HG03460 (cell line): ENCODE measurements around the gene TTLL5.

Experiments used
- ATAC-seq: cut with Tn5 transposase; IDR thresholded peaks from one replicate; pipeline ENCODE4 v1.9.1; 2021; ENCODE audit not compliant: unreplicated experiment

TTLL5 gene

DNA sequence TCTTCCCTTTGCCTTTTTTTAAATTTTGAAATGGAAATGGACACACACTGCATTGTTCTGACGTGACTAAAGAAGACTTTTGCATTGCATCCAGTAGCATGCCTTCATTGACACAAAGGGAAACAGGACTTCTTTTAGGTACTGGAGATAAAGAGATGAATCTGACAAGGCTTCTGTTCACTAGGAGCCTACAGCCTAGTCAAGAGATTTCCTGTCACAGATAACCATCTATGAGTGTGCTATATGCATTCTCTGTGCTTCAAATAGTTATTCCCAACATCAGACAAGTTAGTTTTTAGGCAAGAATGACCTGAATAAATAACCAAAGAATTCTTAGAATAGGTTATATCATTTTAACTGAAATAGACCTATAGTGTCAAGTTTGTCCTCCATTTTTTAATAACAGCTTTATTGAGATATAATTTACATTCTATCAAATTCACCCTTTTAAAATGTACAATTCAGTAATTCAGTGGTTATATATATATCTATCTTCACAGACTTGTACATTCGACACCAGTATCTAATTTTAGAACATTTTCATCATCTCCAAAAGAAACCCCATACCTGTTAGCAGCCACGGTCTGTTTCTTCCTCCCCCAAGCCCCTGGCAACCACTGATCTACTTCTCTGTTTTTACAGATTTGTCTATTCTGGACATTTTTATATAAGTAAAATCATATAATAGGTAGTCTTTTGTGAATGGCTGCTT, 122.7 kb downstream of the TTLL5 start:
- ATAC-seq = no peak

DNA sequence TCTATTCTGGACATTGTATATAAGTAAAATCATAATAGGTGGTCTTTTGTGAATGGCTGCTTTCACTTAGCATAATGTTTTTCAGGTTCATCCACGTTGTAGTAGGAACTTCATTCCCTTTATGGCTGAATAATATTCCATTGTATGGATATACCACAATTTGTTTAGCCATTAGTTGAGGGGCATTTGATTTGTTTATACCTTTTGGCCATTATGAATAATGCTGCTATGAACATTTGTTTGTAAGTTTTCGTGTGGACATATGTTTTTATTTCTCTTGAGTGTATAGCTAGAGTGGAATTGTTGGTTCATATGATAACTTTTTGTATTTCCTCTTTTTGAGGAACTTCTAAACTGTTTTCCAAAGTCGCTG, 123.3 kb downstream of the TTLL5 start:
- no peak for ATAC-seq

DNA sequence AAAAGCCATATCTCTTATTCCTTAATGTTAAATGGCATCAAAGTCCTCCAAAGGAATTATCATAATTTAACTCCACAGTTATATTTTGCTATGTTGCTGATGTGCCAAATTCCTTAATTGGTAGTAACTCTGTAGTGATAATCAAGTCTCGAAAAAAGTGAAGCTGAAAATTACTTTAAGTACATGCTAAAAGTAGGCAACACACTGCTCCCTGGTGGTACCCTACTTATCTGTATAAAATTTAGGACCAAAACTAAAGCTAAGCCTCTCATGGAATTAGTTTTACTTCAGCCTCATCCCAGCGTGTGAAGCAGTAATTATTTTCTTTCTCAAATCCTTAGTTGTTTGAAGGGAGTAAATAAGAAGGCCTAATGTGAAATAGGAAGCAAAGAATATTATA, 132.8 kb downstream of the TTLL5 start:
- ATAC-seq = no peak

DNA sequence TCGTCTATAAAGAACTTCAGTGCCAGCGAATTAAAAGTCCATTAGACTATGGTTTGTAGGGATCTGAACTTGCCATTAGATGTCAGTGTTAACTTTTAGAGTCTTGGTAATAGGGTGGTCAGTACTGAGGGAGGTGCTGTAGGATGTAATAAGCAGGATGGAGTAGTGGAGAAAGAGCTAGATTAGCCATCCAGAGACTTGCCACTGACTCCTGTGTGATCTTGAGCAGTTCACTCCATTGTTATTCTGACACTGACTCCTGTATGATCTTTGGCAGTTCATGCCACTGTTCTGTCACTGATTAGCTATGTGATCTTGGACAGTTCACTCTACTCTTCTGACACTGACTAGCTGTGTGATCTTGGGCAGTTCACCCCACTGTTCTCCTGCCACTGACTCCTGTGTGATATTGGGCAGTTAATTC, 133.6 kb downstream of the TTLL5 start:
- ATAC-seq = no peak

DNA sequence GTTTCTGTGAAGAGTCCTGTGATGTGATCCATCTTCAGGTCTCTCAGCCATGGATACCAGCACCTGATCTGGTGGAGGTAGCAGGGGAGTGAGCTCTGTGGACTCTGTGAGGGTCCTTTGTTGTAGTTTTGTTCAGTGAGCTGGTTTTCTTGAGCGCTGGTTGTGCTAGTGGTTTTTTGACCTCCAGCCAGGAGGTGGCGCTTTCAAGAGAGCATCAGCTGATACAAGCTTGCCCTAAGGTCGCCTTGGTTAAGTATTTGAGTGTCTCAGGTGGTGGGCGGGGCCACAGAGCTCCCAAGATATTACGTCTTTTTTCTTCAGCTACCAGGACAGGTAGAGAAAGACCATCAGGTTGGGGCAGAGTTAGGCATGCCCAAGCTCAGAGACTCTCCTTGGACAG, 139.7 kb downstream of the TTLL5 start:
- ATAC-seq = no peak

DNA sequence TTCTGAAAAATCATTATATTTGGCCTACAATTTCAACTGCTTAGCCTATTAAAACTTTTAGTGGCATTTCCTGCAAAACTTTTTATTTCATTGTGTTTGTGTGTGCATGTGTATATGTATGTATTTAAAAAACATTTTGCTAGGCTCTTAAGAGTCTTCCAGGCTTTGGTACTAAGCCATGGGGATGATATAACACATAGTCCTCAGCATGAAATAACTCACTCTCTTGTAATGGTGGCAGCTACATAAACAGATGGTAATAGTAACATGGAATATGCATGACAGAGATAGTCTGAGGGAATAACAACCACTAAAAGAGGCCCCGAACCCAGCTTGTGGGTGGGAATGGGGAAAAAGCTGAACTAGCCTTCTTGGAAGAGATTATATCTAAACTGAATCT, 141.4 kb downstream of the TTLL5 start:
- ATAC-seq = no peak

- no peak for ATAC-seq
These were observed 142.7 kb downstream of the TTLL5 start for GRCh38 chr14:75803765-75804164.

GRCh38 chr14:75804570-75805275, 143.7 kb downstream of the TTLL5 start:
- no peak for ATAC-seq

GRCh38 chr14:75805646-75806045, 144.6 kb downstream of the TTLL5 start:
- ATAC-seq = no peak

- ATAC-seq = no peak
These were observed 145.3 kb downstream of the TTLL5 start for GRCh38 chr14:75806352-75806832.

GRCh38 chr14:75807667-75808360, 146.8 kb downstream of the TTLL5 start:
- ATAC-seq = no peak

DNA sequence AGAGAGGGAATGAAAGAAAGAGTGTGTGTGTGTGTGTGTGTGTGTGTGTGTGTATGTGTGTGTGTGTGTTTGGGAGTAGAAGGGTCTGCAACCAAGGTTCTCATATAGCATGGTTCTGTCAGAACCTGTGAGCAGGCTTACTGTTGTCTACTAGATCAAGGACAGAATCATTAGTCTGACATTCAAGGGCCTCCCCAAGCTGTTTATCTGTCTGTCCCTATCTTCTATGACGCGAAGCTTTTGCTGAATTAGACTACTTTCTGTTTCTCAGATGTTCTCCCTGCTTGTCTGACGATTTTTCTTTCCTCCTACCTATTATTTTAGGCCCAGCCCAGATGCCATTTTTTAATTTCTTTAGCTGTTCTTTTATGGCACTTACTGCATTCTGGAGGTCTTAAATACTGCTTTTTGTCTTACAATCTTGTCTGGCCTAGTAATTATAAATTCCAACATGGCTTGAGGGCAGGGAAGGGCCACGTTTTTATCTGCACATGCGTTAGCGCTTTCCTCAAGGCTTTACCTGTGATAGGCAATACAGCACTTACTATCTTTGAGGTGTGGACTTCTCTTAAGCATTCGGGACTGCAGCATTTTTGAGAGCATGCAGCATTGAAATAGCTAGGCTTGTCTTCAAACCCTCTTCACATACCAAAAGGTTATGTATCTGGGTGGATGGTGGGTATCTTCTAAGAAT, 150.2 kb downstream of the TTLL5 start:
- no peak for ATAC-seq

DNA sequence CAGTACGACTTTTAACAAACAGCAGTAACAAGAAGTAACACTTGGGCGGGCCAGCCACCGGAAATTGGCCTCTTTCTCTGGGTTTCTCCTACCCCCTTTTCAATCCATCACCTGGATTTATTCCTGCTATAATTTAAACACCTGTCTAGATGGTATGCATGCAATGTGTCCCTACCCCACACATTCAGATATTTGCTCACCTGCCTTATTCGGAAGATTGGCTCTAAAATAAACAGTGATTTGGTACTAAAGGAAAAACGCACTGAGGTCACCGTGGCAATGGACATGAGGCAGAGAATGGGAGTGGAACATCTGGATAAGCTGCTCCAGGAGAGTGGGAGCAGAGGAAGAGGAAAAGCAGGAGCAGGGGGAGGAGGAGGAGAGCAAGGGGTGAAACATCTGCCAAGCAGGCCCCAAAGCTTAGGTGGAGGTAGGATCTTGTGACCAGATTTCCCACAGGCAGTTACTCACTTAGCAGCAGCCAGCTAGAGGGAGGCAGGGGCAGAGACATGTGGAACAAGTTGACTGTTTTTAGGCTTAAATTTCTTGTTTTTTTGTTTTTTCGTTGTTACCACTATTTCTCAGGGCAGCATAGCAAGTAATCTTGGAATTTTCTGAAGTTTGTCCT, 150.9 kb downstream of the TTLL5 start:
- no peak for ATAC-seq

- no peak for ATAC-seq
These were observed 151.6 kb downstream of the TTLL5 start for GRCh38 chr14:75812622-75813021.

- no peak for ATAC-seq
These were observed 159.7 kb downstream of the TTLL5 start for GRCh38 chr14:75820761-75821160.

GRCh38 chr14:75821831-75822521, 160.9 kb downstream of the TTLL5 start:
- no peak for ATAC-seq

GRCh38 chr14:75822522-75823141, 161.6 kb downstream of the TTLL5 start:
- no peak for ATAC-seq

- ATAC-seq = no peak
These were observed 162.3 kb downstream of the TTLL5 start for GRCh38 chr14:75823334-75823733.

- ATAC-seq = no peak
These were observed 163.3 kb downstream of the TTLL5 start for GRCh38 chr14:75824318-75824717.

- no peak for ATAC-seq
These were observed 164.1 kb downstream of the TTLL5 start for GRCh38 chr14:75825147-75825592.
